GM06990 (cell line): ENCODE data around the gene SOX18.

Experiments
- DNase-seq: peaks from one replicate; pipeline ENCODE4 v3.0.0-alpha.2; 2011; ENCODE audit not compliant: insufficient read length; ENCODE audit errors: extremely low read depth
- H3K27me3 ChIP-seq: replicated peaks from 2 replicates; pipeline ENCODE4 v1.6.0; 2011; ENCODE audit warnings: low read length; ENCODE audit not compliant: control insufficient read depth, insufficient read depth
- H3K36me3 ChIP-seq: 2 replicates; pipeline ENCODE4 v1.5.1; 2011; ENCODE audit warnings: low read length; ENCODE audit not compliant: control insufficient read depth, insufficient read depth
- H3K4me3 ChIP-seq: replicated peaks from 2 replicates; pipeline ENCODE4 v1.5.1; 2011; ENCODE audit warnings: low read depth, mild to moderate bottlenecking, control low read depth, low read length
- TF ChIP-seq, protein P1 (sequence below): IDR thresholded peaks from 2 replicates; pipeline ENCODE4 v1.5.1; 2011; ENCODE audit warnings: low read length, control low read depth, mild to moderate bottlenecking, inconsistent platforms; ENCODE audit not compliant: insufficient read depth, poor library complexity, severe bottlenecking

The SOX18 gene

DNA sequence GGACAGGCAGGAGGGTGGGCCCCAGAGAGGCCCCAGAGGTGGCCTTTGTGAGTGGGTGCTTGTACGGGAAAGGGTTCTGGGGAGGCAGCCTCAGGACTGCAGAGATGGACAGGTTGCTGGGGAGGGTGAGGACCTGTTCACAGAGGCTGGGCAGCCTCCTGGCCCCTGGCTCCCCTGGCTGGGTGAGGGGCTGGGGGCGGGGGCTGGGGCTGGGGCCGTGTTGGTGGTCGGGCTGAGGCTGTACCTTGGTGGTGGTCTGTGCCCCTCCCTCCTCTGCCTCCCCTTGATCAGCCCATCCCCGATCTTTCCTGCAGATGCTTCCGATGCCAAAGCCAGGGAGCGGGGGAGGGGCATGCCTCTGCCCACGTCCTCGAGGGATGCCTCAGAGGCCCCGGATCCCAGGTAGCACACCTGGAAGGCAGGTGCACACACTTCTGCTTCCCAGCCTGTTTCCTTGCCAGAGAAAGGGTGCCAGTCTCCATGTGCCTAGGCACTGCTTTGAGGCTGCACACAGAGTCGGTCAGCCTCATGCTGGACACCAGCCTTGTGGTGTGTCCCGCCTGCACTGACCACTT lies 18.4 kb upstream of the SOX18 start:
- no peak for DNase-seq
- Histone ChIP-seq H3K36me3 (peaks cover 6% of the 10 kb centered on the region), H3K27me3 (no peaks in the 10 kb centered on the region), H3K4me3 (no peak overlapping the region)
- TF ChIP-seq, protein P1, sequence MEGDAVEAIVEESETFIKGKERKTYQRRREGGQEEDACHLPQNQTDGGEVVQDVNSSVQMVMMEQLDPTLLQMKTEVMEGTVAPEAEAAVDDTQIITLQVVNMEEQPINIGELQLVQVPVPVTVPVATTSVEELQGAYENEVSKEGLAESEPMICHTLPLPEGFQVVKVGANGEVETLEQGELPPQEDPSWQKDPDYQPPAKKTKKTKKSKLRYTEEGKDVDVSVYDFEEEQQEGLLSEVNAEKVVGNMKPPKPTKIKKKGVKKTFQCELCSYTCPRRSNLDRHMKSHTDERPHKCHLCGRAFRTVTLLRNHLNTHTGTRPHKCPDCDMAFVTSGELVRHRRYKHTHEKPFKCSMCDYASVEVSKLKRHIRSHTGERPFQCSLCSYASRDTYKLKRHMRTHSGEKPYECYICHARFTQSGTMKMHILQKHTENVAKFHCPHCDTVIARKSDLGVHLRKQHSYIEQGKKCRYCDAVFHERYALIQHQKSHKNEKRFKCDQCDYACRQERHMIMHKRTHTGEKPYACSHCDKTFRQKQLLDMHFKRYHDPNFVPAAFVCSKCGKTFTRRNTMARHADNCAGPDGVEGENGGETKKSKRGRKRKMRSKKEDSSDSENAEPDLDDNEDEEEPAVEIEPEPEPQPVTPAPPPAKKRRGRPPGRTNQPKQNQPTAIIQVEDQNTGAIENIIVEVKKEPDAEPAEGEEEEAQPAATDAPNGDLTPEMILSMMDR, result no peak

GRCh38 chr20:64067005-64067632 lies 17.7 kb upstream of the SOX18 start:
- DNase-seq, result no peak
- Histone ChIP-seq H3K36me3 (peaks cover 5% of the 10 kb centered on the region), H3K4me3 (no peak overlapping the region), H3K27me3 (no peaks in the 10 kb centered on the region)
- TF ChIP-seq, protein P1, result no peak

DNA sequence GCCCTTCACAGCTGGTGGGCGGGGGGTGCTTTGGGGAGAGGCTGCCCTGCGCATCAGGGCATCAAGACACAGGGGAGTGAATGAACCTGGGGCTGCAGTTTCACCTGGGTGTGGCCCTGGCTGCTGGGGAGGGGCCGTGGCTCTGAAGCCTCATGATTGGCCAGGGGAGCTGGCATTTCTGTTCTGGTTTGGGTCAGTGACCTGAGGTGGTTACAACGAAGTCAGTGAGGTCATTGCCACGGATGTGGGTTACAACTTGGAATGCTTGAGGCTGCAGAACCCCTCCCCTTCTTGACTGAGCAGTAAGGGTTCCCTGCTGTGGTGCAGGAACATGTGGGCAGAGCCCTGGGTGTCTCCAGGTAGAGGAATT lies 16.5 kb upstream of the SOX18 start:
- DNase-seq, result peak; percentile 83
- Histone ChIP-seq H3K4me3 (no peak overlapping the region), H3K27me3 (no peaks in the 10 kb centered on the region), H3K36me3 (no peaks in the 10 kb centered on the region)
- TF ChIP-seq, protein P1, result no peak

- Histone ChIP-seq H3K27me3 (no peaks in the 10 kb centered on the region), H3K36me3 (no peaks in the 10 kb centered on the region), H3K4me3 (no peak overlapping the region)
- TF ChIP-seq, protein P1, result no peak
- DNase-seq, result no peak
Measured at GRCh38 chr20:64065062-64065973, 15.9 kb upstream of the SOX18 start.

- peak overlapping the region; percentile 79 for H3K4me3 ChIP-seq
- H3K27me3 ChIP-seq, result no peaks in the 10 kb centered on the region
- H3K36me3 ChIP-seq, result no peaks in the 10 kb centered on the region
- TF ChIP-seq, protein P1, result no peak
- no peak for DNase-seq
Measured at GRCh38 chr20:64064145-64064698, 14.8 kb upstream of the SOX18 start.
